ENCODE results near the gene SPOCK2. TPM values are rescaled to one million over a fixed set of nuclear protein-coding genes. Genes with fewer than 3 reads are reported as not detected.

Gene SPOCK2
- total RNA-seq, 1 experiment from 2014 or later, result 1.8 TPM

GRCh38 chr10:72049472-72049871 lies 38.9 kb downstream of the SPOCK2 start:
- H4K20me1 ChIP-seq (ENCODE audit: control insufficient read depth, insufficient read depth, insufficient read length), result no peaks in the 10 kb centered on the region
- H2AK5ac ChIP-seq (ENCODE audit: insufficient read length, low read length), result no peak overlapping the region
- H3K27ac ChIP-seq (ENCODE audit: insufficient read length, low read depth, low read length), result no peak overlapping the region
- H3K4ac ChIP-seq (ENCODE audit: low read depth, low read length), result no peak overlapping the region
- H3K79me2 ChIP-seq (ENCODE audit: insufficient read depth, low read length), result no peaks in the 10 kb centered on the region
- H3K9me3 Mint-ChIP-seq, result peaks cover 0 to 4% of the 10 kb centered on the region in 2 experiments; a peak in 1 of 5 replicates
- H3T11ph ChIP-seq (ENCODE audit: low read length), result no peak overlapping the region
- no peak overlapping the region for H2AFZ ChIP-seq (ENCODE audit: low read length)
- H3K23me2 ChIP-seq (ENCODE audit: insufficient read length, low read depth, low read length, poor library complexity, severe bottlenecking), result no peaks in the 10 kb centered on the region
- no peak overlapping the region for H4K5ac ChIP-seq (ENCODE audit: insufficient read length, low read depth, low read length)
- no CpG with 5 or more reads among the region's 1 CpG for WGBS (ENCODE audit: extremely low coverage, insufficient read length, low lambda C conversion rate)
- H3K14ac ChIP-seq (ENCODE audit: insufficient read depth, low read length), result no peak overlapping the region
- no peaks in the 10 kb centered on the region for H3K79me1 ChIP-seq (ENCODE audit: insufficient read depth, low read depth, low read length, poor library complexity, severe bottlenecking)
- no peak overlapping the region for H2BK12ac ChIP-seq (ENCODE audit: insufficient read length, low read depth, low read length)
- H2BK15ac ChIP-seq (ENCODE audit: low read depth, low read length), result no peak overlapping the region
- no peak overlapping the region for H4K8ac ChIP-seq (replicated peaks; ENCODE audit: insufficient read length, low read depth, low read length)
- no peak overlapping the region for H3K4me2 ChIP-seq (ENCODE audit: insufficient read depth, insufficient read length, low read length)
- H3K27me3 ChIP-seq (ENCODE audit: insufficient read depth, low read length), result no peaks in the 10 kb centered on the region
- no peak overlapping the region for H2BK5ac ChIP-seq (ENCODE audit: insufficient read length, low read length)
- no peak for DNase-seq
- no peak overlapping the region for H2BK120ac ChIP-seq (ENCODE audit: low read depth, low read length, poor library complexity, severe bottlenecking)
- no peak overlapping the region for H3K4me3 Mint-ChIP-seq
- H3K9me3 ChIP-seq (ENCODE audit: control insufficient read depth, low read depth, low read length), result no peaks in the 10 kb centered on the region
- H3K27ac Mint-ChIP-seq, result no peak overlapping the region
- H3K56ac ChIP-seq (ENCODE audit: insufficient read length, low read depth, low read length), result no peak overlapping the region
- H3K36me3 Mint-ChIP-seq (ENCODE audit: insufficient read depth in 1 of 3, low read depth in 3 of 3), result no peaks in the 10 kb centered on the region
- no peak overlapping the region for H4K91ac ChIP-seq (ENCODE audit: insufficient read length, low read depth, low read length)
- H3K23ac ChIP-seq (ENCODE audit: insufficient read length, low read depth, low read length), result no peak overlapping the region
- no peak overlapping the region for H2BK20ac ChIP-seq (ENCODE audit: low read depth, low read length, poor library complexity, severe bottlenecking)
- no peak overlapping the region for H3K9ac ChIP-seq (ENCODE audit: extremely low read depth, insufficient read length, low read length)
- H3K4me1 Mint-ChIP-seq, result peaks cover 13 to 14% of the 10 kb centered on the region in 2 experiments
- TF ChIP-seq CTCF (conservative IDR thresholded peaks at IDR 0.05), result no peak
- H3K27me3 Mint-ChIP-seq (ENCODE audit: low read depth), result peaks cover 3% of the 10 kb centered on the region; the same call in 1 of the 2 replicates
- no peaks in the 10 kb centered on the region for H3K4me1 ChIP-seq (ENCODE audit: insufficient read depth, low read length)
- H3K18ac ChIP-seq (ENCODE audit: insufficient read length, low read depth, low read length), result no peak overlapping the region
